H9 (cell line): ENCODE measurements around the gene SGSM2. TPM values are rescaled to one million over a fixed set of nuclear protein-coding genes. Genes with fewer than 3 reads are reported as not detected.

Experiments
- DNase-seq: peaks from one replicate; pipeline ENCODE4 v3.0.0-alpha.2; 2017
- H2AFZ ChIP-seq: one replicate; pipeline ENCODE4 v1.6.1; 2013; ENCODE audit warnings: mild to moderate bottlenecking, low read length, control low read depth, moderate library complexity
- H2AK5ac ChIP-seq: 2 replicates; pipeline ENCODE4 v1.6.1; 2013; ENCODE audit warnings: low read length, control low read depth, mixed read lengths; ENCODE audit not compliant: insufficient read length
- H2BK120ac ChIP-seq: one replicate; pipeline ENCODE4 v1.6.1; 2013; ENCODE audit warnings: low read depth, mild to moderate bottlenecking, low read length, control low read depth, inconsistent platforms; ENCODE audit not compliant: poor library complexity, severe bottlenecking
- H2BK12ac ChIP-seq: 2 replicates; pipeline ENCODE4 v1.6.1; 2013; ENCODE audit warnings: low read length, control low read depth, mixed read lengths, low read depth; ENCODE audit not compliant: insufficient read length
- H2BK15ac ChIP-seq: 2 replicates; pipeline ENCODE4 v1.6.1; 2013; ENCODE audit warnings: low read depth, low read length, control low read depth
- H2BK20ac ChIP-seq: one replicate; pipeline ENCODE4 v1.6.1; 2013; ENCODE audit warnings: low read depth, mild to moderate bottlenecking, low read length, control low read depth, inconsistent platforms; ENCODE audit not compliant: poor library complexity, severe bottlenecking
- H2BK5ac ChIP-seq: 2 replicates; pipeline ENCODE4 v1.6.1; 2013; ENCODE audit warnings: low read length, control low read depth, mixed read lengths; ENCODE audit not compliant: insufficient read length
- H3K14ac ChIP-seq: 2 replicates; pipeline ENCODE4 v1.6.1; 2013; ENCODE audit warnings: low read length, control low read depth; ENCODE audit not compliant: insufficient read depth
- H3K18ac ChIP-seq: 2 replicates; pipeline ENCODE4 v1.6.1; 2013; ENCODE audit warnings: low read depth, mild to moderate bottlenecking, mixed read lengths, low read length, control low read depth; ENCODE audit not compliant: insufficient read length
- H3K23ac ChIP-seq: 2 replicates; pipeline ENCODE4 v1.6.1; 2013; ENCODE audit warnings: low read length, control low read depth, mixed read lengths, low read depth; ENCODE audit not compliant: insufficient read length
- H3K23me2 ChIP-seq: 2 replicates; pipeline ENCODE4 v1.6.1; 2013; ENCODE audit warnings: low read depth, mild to moderate bottlenecking, mixed read lengths, low read length, control low read depth; ENCODE audit not compliant: insufficient read length, poor library complexity, severe bottlenecking
- H3K27ac ChIP-seq: 2 replicates; pipeline ENCODE4 v1.5.1; 2013; ENCODE audit warnings: low read length, control low read depth, mixed read lengths, low read depth; ENCODE audit not compliant: insufficient read length
- H3K27me3 ChIP-seq: 2 replicates; pipeline ENCODE4 v1.6.1; 2013; ENCODE audit warnings: low read length, control low read depth, inconsistent platforms; ENCODE audit not compliant: insufficient read depth
- H3K4ac ChIP-seq: 2 replicates; pipeline ENCODE4 v1.6.1; 2013; ENCODE audit warnings: low read depth, mild to moderate bottlenecking, control low read depth, inconsistent platforms, low read length, moderate library complexity
- H3K4me1 ChIP-seq: 2 replicates; pipeline ENCODE4 v1.6.1; 2013; ENCODE audit warnings: low read length, control low read depth, inconsistent platforms; ENCODE audit not compliant: insufficient read depth
- H3K4me2 ChIP-seq: 2 replicates; pipeline ENCODE4 v1.6.1; 2013; ENCODE audit warnings: low read length, control low read depth, mixed read lengths; ENCODE audit not compliant: insufficient read length, insufficient read depth
- H3K56ac ChIP-seq: 2 replicates; pipeline ENCODE4 v1.6.1; 2013; ENCODE audit warnings: low read depth, mild to moderate bottlenecking, mixed read lengths, low read length, control low read depth; ENCODE audit not compliant: insufficient read length
- H3K79me1 ChIP-seq: 2 replicates; pipeline ENCODE4 v1.6.1; 2013; ENCODE audit warnings: low read depth, mild to moderate bottlenecking, moderate library complexity, low read length, control low read depth, inconsistent platforms; ENCODE audit not compliant: insufficient read depth, poor library complexity, severe bottlenecking
- H3K79me2 ChIP-seq: 2 replicates; pipeline ENCODE4 v1.6.1; 2013; ENCODE audit warnings: low read length, control low read depth, inconsistent platforms; ENCODE audit not compliant: insufficient read depth
- H3K9ac ChIP-seq: 2 replicates; pipeline ENCODE4 v1.6.1; 2013; ENCODE audit warnings: low read length, control low read depth, mixed read lengths; ENCODE audit not compliant: insufficient read length; ENCODE audit errors: extremely low read depth
- H3K9me3 ChIP-seq: one replicate; pipeline ENCODE4 v1.6.1; 2013; ENCODE audit warnings: low read depth, low read length, inconsistent platforms; ENCODE audit not compliant: control insufficient read depth
- H3T11ph ChIP-seq: one replicate; pipeline ENCODE4 v1.6.1; 2013; ENCODE audit warnings: mild to moderate bottlenecking, low read length, control low read depth, inconsistent platforms
- H4K20me1 ChIP-seq: one replicate; pipeline ENCODE4 v1.6.1; 2013; ENCODE audit not compliant: control insufficient read depth, insufficient read length, insufficient read depth
- H4K5ac ChIP-seq: 2 replicates; pipeline ENCODE4 v1.6.1; 2013; ENCODE audit warnings: low read depth, mild to moderate bottlenecking, mixed read lengths, low read length, control low read depth; ENCODE audit not compliant: insufficient read length
- H4K8ac ChIP-seq: replicated peaks from 2 replicates; pipeline ENCODE4 v1.6.1; 2013; ENCODE audit warnings: low read length, control low read depth, mixed read lengths, low read depth; ENCODE audit not compliant: insufficient read length
- H4K91ac ChIP-seq: 2 replicates; pipeline ENCODE4 v1.6.1; 2013; ENCODE audit warnings: low read depth, mild to moderate bottlenecking, moderate library complexity, mixed read lengths, low read length, control low read depth; ENCODE audit not compliant: insufficient read length
- H3K27ac Mint-ChIP-seq, 3 experiments: 2 replicates in 2 of 3; 3 replicates in 1 of 3; pipeline ENCODE4 v1.8.0; 2020 to 2021; ENCODE audit warnings: mixed read lengths in 3 of 3, mild to moderate bottlenecking in 1 of 3, moderate library complexity in 1 of 3
- H3K27me3 Mint-ChIP-seq: 2 replicates; pipeline ENCODE4 v1.8.0; 2021; ENCODE audit warnings: low read depth, mild to moderate bottlenecking, moderate library complexity, mixed read lengths
- H3K36me3 Mint-ChIP-seq, 3 experiments: 2 replicates in 2 of 3; 3 replicates in 1 of 3; pipeline ENCODE4 v1.8.0; 2020 to 2021; ENCODE audit warnings: low read depth in 3 of 3, mixed read lengths in 3 of 3; ENCODE audit not compliant: insufficient read depth in 1 of 3
- H3K4me1 Mint-ChIP-seq, 2 experiments: 2 replicates each; pipeline ENCODE4 v1.8.0; 2020; ENCODE audit warnings: mixed read lengths in 2 of 2
- H3K4me3 Mint-ChIP-seq, 2 experiments: 2 replicates in 1 of 2; 3 replicates in 1 of 2; pipeline ENCODE4 v1.8.0; 2020 to 2021; ENCODE audit warnings: mild to moderate bottlenecking in 2 of 2, mixed read lengths in 2 of 2, moderate library complexity in 1 of 2
- H3K9me3 Mint-ChIP-seq, 2 experiments: 2 replicates in 1 of 2; 3 replicates in 1 of 2; pipeline ENCODE4 v1.8.0; 2020; ENCODE audit warnings: mild to moderate bottlenecking in 2 of 2, mixed read lengths in 2 of 2, moderate library complexity in 1 of 2
- CTCF ChIP-seq: fragments of 200-600 bp; sonication (generic); conservative IDR thresholded peaks from 3 replicates; pipeline ENCODE4 v1.8.0; 2021; ENCODE audit warnings: antibody characterized with exemption, mild to moderate bottlenecking
- WGBS: extraction: QIAGEN DNeasy Blood & Tissue Kit; methylation state at CpG from one replicate; pipeline ENCODE4 v1.1.7; 2013; ENCODE audit warnings: missing lambda C conversion rate, low lambda C conversion rate, mixed read lengths; ENCODE audit not compliant: insufficient read length; ENCODE audit errors: extremely low coverage; 5-methylcytosine and 5-hydroxymethylcytosine counted together
- total RNA-seq: library from RNA; stranded (reverse); gene quantifications from 2 replicates; pipeline ENCODE4 v1.2.1, GENCODE V29; 2021

The SGSM2 gene
- total RNA-seq, 1 experiment from 2014 or later: 45.6 TPM

GRCh38 chr17:2415081-2415480, 77.8 kb downstream of the SGSM2 start:
- no peak for TF ChIP-seq CTCF
- H3K36me3 Mint-ChIP-seq: peaks cover 24 to 57% (median 49%) of the 10 kb centered on the region in 3 experiments
- H2AFZ ChIP-seq: no peak overlapping the region

More at GRCh38 chr17:2415081-2415480, 77.8 kb downstream of the SGSM2 start:
- Histone ChIP-seq H3K79me1 (no peaks in the 10 kb centered on the region), H3K9ac (no peak overlapping the region), H4K91ac (no peak overlapping the region), H2BK5ac (no peak overlapping the region), H4K20me1 (no peaks in the 10 kb centered on the region), H3T11ph (no peak overlapping the region), H3K4ac (no peak overlapping the region), H3K27ac (no peak overlapping the region), H2BK15ac (no peak overlapping the region), H3K9me3 (no peaks in the 10 kb centered on the region), H4K8ac (no peak overlapping the region), H3K23ac (no peak overlapping the region), H3K79me2 (no peaks in the 10 kb centered on the region), H2BK12ac (no peak overlapping the region), H2BK20ac (no peak overlapping the region), H2AK5ac (no peak overlapping the region), H2BK120ac (no peak overlapping the region), H3K4me2 (no peak overlapping the region), H3K4me1 (no peaks in the 10 kb centered on the region), H3K56ac (no peak overlapping the region), H3K27me3 (no peaks in the 10 kb centered on the region), H4K5ac (no peak overlapping the region), H3K18ac (no peak overlapping the region), H3K23me2 (no peaks in the 10 kb centered on the region), H3K14ac (no peak overlapping the region)
- DNase-seq: no peak
- H3K4me3 Mint-ChIP-seq: no peak overlapping the region
- no peaks in the 10 kb centered on the region for H3K9me3 Mint-ChIP-seq
- H3K27me3 Mint-ChIP-seq: no peaks in the 10 kb centered on the region
- H3K4me1 Mint-ChIP-seq: peaks cover 6 to 9% of the 10 kb centered on the region in 2 experiments
- H3K27ac Mint-ChIP-seq: peak overlapping the region in 2 of 3 experiments; percentile 28 to 51; a peak in 2 of 7 replicates
- WGBS: no CpG with 5 or more reads among the region's 9 CpGs
